NOMO-1 (cell line): ENCODE data around the gene KCNMA1.

ENCODE experiments used
- DNase-seq, 2 experiments: peaks; one replicate each; lab custom pipeline; 2025; ENCODE audit not compliant: unreplicated experiment in 2 of 2; lab: John Stamatoyannopoulos, UW

KCNMA1 gene

GRCh38 chr10:76906256-76906655 lies 731.4 kb downstream of the KCNMA1 start:
- DNase-seq = no peak

GRCh38 chr10:76905251-76905650 lies 732.4 kb downstream of the KCNMA1 start:
- no peak for DNase-seq

DNA sequence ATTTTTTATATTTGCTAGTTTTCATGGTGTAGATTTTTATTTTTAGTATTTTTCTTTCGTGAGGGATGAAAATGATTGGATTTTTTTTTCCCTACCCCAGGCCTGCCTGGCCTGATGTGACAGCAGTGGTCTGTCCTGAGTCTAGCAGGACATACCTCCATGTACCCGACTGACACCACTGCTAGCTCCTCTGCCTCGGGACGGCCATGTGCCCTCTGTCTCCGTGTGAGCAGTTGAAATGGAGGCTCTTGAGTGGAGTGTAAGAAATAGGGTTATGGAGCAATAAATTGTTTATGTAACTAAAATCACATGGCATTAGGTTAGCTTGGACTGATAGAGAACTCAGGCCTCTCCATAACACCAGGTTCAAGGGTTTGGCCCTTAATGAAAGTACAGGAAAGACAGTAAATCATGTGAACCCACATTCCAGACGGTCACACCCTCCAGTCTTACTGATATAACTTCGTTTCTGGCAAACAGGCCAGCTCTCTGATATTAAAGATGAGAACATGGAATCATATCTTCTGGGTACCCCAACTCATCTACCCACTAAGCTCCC lies 734.1 kb downstream of the KCNMA1 start:
- no peak for DNase-seq

DNA sequence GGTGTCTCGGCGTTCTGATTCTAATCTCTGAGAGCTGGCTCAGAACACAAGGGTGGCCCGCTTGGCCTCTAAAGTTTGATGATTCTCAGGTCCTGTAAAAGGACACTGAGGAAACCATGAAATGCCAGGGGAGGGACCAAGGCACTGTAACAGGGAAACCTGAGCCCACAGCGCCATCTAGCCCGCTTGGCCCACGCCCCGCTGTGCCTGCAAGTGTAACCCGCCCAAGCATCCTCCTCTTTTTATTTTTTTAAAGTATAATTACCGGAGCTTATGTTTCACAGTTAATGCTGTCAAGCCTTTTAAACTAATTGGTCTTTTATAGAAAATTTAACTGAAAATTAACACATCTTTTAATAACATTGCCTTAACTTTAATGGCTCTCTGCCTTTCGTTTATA lies 734.7 kb downstream of the KCNMA1 start:
- peak; percentile 17 to 32 for DNase-seq

GRCh38 chr10:76901701-76902100 lies 735.9 kb downstream of the KCNMA1 start:
- DNase-seq = no peak

DNA sequence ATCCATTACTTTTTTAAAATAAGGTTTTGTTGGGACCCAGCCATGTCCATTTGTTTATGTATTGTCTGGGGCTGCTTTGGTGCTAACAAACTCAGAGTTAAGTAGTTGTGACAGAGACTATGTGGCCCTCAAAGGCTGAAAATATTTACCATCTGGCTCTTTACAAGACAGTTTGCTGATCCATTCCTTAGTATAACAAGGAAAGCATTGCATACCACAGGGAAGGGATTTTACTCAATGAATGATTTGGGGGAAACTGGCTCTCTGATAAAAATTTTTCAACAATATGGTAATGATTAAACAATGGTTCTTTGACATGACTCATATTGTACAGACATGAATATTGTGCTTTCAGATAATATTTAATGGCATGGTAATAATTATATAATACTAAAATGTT lies 738.1 kb downstream of the KCNMA1 start:
- DNase-seq = no peak

GRCh38 chr10:76892766-76893479 lies 744.7 kb downstream of the KCNMA1 start:
- DNase-seq = no peak

DNA sequence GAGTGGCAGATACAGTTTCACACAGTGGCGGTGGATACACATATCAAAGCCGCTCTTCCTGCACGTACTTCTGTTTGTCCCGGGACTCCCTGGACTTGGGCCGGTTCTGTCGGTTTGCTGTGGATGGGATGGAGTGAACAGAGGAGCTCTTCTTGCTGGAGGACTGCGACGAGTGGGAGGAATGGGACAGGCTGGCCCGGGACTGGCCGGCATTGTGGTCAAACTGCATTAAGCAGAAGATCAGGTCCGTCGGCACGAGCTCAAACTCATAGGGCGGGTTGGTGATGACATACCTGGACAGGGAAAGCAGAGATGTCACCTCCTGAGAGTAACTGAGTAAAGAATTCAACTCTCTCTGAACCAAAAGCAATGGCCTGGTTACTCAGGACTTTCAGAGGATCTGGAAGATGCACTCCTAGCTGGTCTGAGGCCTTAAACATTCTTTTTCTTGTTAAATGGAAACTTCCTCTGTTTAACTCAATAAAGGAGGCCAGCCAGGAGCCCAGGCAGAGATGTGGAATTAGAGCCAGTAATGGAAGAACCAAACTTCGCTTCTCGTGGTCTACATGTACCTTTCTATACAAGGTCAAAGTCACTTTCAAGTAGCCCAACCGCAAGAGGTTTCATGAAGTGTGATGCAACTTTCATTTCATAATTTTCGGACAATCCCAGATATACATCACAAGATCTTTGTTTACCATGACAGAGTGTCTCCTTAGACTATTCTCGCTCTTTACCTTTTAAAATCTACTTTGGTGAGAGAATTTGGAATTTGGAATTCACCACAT lies 750.2 kb downstream of the KCNMA1 start:
- DNase-seq = peak in 1 of 2 experiments; percentile 41

DNA sequence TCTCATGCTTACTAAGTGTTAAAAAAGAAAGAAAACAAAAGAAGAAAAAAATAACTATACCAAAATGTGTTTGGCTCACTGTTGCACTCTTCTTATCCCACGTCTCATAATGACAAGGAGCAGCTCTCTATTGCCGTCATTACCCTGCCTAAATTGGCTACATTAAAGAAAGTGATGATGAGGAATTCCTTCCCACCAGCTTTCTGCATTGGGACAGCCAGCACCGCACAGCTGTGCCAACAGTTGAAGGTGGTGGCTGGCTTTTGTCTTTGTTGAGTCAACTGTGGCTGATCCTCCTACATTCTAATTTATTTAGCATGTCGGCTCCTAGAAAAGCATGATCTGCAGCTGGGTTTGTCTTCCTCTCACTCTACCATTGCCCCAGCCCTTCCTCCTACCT lies 751.8 kb downstream of the KCNMA1 start:
- DNase-seq = no peak

- no peak for DNase-seq
Observed at GRCh38 chr10:76884673-76885275, 752.8 kb downstream of the KCNMA1 start.

DNA sequence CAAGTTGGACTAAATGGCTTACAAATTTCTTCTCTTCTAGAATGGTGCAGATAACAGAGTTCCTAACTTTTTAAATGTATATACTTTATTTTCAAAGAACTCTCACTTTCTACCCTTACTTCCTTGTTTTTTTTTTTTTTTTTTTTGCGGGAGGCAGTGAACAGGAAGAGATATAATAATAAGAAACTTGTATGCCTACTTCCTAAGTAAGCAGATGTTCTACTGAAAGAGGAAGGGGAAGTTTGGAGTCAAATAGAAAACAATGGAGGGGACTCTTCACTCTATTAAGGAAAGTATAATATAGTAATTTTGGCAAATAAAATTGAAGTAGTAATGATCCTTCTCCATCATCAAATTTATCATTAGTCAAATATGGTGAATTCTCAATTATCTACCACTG lies 754.0 kb downstream of the KCNMA1 start:
- DNase-seq = peak in 1 of 2 experiments; percentile 79

DNA sequence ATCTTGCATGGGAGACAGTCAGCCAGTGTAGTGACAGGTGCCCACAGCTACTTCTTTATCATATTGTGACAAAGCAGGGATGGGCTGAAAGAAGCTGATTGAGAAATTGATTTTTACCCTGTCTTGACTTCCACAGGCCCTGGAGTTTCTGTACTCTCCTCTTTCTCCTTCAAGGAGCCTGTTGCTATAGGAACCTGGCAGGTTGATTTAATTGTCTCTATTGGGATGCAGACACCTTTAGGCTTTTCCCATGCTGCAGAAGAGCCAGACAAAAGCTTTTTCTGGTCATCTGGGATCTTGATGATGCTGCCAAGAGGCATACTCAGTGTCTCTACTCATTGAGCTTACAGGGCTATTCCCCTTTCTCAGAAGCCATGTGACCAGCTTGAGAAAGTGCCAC lies 754.8 kb downstream of the KCNMA1 start:
- DNase-seq = no peak

DNA sequence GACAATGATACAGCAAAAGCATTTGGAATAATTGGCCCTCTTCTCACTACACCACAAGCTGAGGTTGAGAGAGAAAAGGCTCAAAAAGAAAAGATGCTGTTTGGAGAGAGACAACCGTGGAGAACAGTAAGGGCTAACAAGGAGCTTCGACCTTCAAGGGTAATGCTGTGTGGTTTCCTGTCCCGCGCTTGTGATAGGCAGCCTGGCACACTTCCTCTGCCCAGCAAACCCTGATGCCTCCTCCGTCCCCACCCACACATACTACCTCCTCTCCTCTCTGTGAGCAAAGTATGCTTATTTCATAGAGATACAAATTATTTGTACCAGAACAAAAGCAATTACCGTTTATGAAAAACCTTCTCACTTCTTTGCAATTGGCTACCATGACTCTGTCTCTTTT lies 755.4 kb downstream of the KCNMA1 start:
- peak; percentile 24 to 36 for DNase-seq

DNA sequence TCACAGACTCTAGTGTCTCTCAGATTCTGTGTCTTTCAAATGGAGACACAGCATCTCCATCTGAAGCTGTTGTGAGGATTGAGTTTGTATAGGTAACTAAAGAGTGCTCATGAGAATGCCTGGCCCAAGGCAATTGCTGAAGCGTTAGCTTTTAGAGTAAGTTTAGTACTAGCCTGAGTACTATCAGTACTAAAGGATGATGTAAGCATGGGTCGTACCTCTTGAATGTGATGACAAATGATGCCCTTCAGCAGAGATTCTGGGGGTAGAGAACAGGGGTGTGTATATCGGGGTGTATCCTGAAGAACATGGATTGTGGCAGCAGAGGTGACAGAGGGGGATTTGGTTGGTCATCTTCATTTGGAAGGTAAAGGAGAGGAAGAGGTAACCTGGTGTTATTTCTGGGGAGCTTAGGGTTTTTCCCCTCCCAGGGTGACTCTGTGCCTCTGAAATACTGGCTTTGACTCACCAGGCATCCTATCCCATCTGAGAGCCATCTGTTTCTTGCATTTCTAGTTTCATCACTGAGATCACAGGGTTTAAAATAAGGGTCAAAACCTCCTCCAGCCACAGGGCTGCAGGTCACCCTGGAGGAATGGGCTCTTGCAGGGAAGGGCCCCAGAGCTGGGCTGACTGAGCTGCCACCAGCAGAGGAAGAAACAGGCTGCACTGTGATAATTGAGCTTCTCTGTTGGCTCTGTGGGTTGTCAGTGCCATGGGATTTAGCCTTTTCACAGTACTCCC lies 756.0 kb downstream of the KCNMA1 start:
- no peak for DNase-seq

- DNase-seq = no peak
Observed at GRCh38 chr10:76880931-76881330, 756.7 kb downstream of the KCNMA1 start.

GRCh38 chr10:76879116-76879913 lies 758.3 kb downstream of the KCNMA1 start:
- no peak for DNase-seq

- no peak for DNase-seq
Observed at GRCh38 chr10:76878514-76878913, 759.1 kb downstream of the KCNMA1 start.

- no peak for DNase-seq
Observed at GRCh38 chr10:76874896-76875295, 762.7 kb downstream of the KCNMA1 start.

- no peak for DNase-seq
Observed at GRCh38 chr10:76874176-76874575, 763.4 kb downstream of the KCNMA1 start.

DNA sequence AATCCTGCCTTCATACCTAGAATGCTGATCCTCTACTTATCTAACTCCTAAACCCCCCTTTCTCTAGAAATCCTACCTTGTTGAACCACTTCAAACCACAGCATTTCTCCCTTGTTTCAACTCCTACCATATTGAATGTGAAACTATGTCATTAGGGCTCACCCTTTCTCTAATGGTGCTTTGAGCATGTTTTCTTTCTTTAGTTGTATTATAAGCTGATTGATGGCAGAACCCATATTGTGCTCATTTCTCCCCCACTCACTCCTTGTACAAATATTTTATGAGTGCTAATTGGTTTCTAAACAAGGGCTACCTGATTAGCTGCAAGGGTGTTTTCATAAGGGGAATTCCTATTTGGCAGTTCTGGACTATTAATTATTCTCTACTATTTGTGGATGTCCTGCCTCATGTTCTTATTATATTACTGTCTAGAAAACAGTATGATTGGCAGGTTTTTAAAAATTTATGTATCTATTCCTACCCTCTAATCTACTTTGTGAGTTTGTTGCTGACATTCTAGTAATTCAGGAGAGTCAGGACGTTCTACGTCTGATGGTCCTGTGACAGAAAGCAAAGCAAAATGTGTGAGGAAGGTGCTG lies 765.8 kb downstream of the KCNMA1 start:
- no peak for DNase-seq
